Stimulated activated CD8-positive, alpha-beta memory T cell treated with anti-CD3 and anti-CD28 coated beads, Interleukin-4, amount 100 ng/mL, for 48 hours (primary cell): ENCODE data around the gene XRN2.

ENCODE experiments used
- DNase-seq: peaks from one replicate; pipeline ENCODE4 v3.0.0-alpha.2; 2020

The XRN2 gene

GRCh38 chr20:21436205-21436604, 133.1 kb downstream of the XRN2 start:
- DNase-seq, result no peak

DNA sequence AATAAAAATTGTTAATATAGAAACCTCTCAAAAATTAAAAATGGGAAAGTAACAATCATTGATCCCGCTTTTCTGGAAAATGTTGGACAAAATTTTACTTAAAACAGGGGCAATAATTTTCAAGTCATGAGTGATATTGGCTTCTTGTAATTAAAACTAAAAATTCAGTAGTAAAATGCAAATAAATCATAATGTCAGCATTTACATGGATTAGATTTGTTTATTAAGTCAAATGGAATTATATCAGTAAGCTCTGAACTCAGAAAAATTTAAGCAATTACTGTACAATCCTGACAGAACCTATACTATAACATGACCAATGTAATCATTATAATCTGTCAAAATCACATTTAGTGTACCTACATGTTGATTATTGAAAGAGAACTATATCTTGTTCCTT, 134.1 kb downstream of the XRN2 start:
- DNase-seq, result no peak

DNA sequence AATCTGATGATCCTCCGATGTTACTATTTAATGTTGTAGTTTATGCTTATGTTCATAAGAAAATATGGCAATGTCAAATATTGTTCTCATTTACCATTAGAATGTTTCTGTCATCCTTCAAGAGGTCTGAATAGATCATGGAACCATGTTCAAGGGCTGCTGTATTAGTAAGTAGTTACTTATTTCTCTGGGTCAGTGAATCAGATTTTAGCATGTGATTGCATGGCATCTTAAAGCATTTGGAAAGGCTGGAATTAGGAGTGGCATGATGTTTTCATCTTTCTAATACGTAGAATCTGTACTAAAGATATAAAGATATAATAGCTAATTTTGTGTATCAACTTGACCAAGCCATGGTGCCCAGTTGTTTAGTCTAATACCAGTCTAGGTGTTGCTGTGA, 134.7 kb downstream of the XRN2 start:
- no peak for DNase-seq
